HCEC 1CT (cell line): ENCODE measurements around the gene MRFAP1L1.
"Not testable (repeated sequence)": the region's sequence is repeated elsewhere in the genome, so short reads cannot be mapped to it uniquely, and the experiment has no call there.

ENCODE experiments used
- DNase-seq: peaks from one replicate; pipeline ENCODE4 v3.0.0-alpha.2; 2017

Gene MRFAP1L1

DNA sequence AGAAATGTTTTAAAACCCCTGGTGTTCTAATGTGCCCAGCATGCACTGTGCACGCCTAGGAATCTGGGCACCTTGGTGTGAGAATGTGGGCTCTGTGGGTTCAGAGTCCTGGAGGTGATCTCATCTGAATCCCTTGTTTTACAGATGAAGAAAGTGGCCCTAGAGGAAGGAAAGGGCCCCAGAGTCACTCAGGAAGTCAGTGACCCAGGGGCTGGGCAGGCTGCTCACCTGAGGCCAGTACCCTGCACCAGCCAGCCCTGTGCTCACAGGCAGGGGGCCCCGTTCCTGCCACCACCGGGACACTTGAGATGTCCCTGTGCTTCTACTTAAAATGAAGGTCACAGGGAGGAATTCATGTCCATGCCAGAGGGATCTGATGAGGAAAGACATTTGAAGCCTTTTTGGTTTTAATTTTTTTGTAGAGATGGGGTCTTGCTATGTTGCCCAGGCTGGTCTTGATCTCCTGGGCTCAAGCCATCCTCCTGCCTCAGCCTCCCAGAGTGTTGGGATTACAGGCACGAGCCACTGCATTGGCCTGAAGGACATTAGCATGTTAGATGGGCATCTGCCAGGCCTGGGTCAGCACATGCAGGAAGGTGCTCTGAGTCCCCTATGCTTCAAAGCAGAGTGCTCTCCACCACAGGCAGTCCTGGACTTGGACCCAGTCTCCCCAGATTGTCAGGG is 23.4 kb downstream of the MRFAP1L1 start:
- no peak for DNase-seq

DNA sequence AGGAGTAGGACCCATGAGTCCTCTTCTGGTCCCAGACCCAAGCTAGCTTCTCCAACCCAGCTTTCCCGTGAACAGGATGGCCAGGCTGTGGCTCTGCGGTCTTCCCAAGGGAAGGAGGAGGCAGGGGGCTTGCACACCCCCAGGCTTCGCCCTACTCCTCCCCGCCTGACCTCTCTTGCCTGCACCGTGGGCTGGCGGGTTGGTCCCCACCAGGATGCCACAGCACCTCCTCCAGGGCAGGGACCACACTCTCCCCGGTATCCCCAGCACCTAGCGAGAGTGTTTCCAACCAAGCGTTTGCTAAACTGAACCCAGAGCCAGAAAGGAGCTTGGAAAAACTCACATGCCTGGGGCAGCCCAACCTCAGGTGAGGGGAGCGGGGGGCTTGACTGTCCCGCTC is 25.0 kb downstream of the MRFAP1L1 start:
- DNase-seq, result no peak

DNA sequence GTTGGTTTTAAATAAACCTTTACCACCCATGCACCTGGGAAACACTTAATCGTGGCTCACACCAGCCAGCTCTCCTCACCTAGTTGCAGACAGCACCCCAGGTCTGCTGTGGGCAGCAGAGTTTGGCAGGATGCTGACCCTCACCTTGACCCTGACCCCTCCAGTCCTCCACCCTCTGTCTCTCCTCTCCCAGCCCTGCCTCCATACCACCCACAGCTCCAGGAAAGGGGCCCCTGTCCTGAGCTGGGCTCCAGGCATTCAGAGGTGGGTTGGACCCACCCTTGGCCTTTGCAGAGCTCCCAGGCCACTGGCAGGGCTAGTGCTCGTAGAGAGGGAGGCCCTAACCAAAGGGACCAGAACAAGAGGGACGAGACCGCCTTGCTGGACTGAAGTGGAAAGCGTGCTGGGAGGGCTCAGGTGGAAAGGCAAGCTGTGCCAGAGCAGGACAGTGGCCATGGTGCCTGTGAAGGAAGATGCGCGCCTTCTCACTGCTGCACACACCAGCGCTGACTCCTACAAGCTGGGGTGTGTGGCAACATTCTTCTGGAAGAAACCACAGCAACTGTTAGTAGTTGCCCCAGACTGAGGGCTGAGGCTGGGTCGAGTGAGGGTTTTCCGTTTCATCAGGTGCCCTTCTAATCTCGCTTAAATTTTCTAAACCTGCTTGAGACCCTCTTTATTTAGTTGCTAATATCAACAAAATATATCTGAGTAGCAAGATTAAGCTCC is 26.6 kb downstream of the MRFAP1L1 start:
- DNase-seq, result no peak

DNA sequence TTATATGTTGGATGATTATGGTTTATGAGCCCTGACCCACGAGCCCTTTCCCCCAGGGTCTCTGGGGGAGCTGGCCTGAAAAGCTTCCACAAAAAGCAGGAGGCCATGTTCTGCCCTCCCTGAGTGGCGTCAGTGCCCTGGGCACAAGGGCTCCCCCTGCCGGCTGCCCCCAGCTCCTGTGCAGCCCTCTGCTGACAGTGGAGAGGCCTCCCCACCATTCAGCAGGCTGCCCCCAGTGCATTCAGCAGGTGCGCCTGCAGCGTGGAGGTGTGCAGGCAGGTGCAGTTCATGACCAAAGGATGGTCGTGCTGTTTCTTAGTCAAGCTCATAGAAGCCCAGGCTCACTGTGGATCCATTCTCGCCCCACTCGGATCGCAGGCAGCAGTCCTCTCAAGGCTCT is 28.5 kb downstream of the MRFAP1L1 start:
- DNase-seq, result no peak

DNA sequence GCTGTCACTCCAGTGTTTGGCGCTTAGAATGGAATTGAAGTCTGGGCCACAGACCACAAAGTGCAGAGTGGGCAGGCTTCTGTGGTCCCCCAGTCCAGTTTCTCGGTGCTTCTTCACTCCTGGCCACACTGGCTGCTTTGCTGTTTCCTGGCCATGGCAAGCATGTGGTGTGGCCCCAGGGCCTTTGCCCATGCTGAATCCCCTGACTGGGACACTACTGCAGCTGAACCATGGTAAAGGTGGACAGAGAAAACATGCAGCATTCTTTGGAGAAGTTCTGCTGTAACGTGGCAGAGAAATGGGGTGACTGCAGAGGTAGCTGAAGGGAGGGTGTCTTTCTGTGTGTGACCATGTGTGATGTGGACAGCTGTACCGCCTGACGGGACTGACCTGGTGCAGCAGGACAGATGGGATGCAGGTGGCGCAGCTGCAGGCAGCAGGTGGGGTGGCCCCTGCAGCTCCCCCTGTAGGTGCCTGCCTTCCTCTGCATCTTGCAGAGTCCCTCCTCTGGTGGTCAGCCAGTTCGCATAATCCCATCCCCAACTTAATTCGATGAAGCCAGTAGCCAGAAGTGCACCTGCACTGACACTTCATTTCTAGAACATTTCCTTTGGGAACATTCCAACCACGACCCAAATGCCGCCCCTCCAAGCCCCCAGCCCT is 29.2 kb downstream of the MRFAP1L1 start:
- no peak for DNase-seq

DNA sequence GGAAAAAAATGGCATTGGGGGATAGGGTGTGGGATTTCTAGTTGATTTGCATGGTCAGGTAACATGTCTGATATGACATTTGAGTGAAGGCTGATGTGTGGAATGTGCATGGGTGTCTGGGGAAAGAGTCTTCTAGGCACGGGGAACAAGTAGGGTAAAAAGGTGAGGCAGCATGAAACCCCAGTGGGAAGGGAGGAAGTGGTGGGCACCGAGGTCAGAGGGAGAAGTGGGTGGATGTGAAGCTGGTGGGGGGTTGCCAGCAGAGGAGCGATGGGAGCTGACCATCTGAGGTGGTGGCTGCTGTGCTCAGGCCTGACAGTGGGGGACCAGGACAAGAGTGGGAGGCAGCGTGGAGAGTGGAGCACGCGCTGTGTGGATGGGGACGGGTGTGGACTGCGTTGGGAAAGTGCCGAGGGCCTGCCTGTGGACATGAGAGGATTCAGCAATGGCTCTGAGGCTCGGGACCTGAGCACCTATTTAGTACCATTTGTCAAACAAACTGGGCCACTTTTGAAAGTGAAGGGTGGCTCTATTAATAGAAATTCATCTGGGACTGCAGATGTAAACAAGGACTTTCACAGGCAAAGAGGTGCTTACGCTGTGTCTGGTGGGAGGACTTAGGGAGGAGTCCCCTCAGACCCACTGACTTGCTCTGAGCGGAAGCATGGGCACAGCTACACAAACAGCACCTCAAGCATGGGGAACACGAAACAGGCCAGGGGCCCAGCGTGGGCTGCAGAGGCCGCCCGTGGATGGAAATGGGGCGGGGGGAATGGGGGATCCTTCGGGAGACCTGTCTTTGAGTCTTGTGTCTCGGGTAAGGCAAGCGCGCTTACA is 32.7 kb downstream of the MRFAP1L1 start:
- DNase-seq, result no peak

DNA sequence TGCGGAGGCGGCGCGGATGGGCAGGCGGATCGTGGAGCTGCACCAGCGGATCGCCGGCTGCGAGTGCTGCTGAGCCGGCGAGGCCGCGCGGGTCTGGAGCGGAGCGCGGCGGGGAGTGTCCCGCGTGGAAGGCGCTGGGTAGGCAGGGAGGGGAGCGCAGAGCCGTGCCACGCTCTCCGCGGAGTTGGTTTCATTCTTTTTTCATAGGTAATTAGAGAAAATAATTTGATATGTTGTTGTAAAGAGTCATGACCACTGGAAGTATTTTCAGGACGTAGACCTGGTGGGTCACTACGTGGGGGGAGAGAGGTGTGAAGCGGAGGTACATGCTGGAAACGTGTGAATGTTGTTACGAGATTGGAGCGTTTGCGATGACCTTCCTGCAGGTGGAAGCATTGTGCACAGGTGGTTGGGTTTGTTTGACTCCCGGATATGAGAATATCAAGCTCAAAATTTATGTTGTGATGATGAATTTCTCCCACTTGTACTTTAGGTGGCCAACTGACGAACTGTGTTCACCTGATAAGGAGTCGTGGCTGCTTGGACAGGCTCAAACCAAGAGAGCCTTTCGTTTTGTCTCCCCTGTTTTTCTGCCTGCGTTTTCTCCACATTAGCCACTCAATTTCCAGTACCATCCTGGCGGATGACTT is 35.0 kb downstream of the MRFAP1L1 start:
- DNase-seq, result no peak

DNA sequence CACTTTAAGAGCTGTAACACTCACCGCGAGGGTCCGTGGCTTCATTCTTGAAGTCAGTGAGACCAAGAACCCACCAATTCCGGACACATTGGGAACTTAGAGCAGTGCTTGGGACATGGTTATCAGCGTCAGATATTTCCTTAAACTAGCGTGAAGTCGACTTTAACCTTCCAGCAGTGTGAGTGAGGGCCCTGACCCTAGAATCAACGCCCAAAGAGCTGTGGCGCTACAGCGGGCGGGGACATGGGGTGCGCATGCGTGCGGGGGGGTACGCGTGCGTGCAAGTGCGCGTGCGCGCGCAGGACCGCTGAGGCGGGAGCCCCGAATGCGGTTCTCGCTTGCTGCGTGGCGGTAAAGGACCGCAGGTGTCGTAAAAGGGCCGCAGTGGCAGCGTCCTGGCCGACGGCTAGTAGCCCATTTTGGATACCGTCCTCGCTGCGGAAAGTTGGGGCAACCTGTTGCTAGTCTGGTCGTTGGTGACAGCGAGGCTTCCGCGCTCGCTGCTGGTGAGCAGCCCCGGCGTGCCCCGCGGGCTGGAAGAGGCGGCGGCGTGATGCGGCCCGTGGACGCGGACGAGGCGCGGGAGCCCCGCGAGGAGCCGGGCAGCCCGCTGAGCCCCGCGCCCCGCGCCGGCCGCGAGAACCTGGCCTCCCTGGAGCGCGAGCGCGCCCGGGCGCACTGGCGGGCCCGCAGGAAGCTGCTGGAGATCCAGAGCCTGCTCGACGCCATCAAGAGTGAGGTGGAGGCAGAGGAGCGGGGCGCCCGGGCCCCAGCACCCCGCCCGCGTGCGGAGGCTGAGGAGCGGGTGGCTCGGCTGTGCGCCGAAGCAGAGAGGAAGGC is 35.8 kb downstream of the MRFAP1L1 start:
- DNase-seq, result peak; percentile 86

DNA sequence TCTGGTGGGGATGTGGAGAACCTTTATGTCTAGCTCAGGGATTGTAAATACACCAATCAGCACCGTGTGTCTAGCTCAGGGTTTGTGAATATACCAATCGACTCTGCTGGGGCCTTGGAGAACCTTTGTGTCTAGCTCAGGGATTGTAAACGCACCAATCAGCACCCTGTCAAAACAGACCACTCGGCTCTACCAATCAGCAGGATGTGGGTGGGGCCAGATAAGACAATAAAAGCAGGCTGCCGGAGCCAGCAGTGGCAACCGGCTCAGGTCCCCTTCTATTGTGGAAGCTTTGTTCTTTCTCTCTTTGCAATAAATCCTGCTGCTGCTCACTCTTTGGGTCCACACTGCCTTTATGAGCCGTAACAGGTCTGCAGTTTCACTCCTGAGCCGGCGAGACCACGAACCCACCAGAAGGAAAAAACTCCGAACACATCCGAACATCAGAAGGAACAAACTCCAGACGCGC is 36.4 kb downstream of the MRFAP1L1 start:
- DNase-seq, result not testable (repeated sequence)

DNA sequence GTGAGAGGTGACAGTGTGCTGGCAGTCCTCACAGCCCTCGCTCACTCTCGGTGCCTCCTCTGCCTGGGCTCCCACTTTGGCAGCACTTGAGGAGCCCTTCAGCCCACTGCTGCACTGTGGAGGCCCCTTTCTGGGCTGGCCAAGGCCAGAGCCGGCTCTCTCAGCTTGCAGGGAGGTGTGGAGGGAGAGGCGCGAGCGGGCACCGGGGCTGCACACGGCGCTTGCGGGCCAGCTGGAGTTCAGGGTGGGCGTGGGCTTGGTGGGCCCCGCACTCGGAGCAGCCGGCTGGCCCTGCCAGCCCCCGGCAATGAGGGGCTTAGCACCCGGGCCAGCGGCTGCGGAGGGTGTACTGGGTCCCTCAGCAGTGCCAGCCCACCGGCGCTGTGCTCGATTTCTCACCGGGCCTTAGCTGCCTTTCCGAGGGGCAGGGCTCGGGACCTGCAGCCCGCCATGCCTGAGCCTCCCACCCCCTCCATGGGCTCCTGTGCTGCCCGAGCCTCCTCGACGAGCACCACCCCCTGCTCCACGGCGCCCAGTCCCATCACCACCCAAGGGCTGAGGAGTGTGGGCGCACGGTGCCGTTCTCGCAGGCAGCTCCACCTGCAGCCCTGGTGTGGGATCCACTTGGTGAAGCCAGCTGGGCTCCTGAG is 37.0 kb downstream of the MRFAP1L1 start:
- not testable (repeated sequence) for DNase-seq

DNA sequence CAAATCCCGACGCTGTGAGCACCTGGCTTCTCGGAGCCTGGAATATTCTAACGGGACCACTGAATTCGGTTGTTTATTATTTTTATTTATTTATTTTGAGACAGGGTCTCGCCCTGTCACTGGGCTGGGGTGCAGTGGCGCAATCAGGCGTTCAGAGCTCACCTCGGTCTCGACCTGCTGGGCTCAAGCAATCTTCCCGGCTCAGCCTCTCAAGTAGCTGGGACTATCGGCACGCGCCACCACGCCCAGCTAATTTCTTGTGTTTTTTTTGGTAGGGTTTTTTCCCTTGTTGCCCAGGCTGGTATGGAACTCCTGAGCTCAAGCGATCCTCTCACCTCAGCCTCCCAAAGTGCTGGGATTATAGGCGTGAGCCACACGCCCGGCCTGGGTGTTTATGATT is 37.5 kb downstream of the MRFAP1L1 start:
- DNase-seq, result no peak

DNA sequence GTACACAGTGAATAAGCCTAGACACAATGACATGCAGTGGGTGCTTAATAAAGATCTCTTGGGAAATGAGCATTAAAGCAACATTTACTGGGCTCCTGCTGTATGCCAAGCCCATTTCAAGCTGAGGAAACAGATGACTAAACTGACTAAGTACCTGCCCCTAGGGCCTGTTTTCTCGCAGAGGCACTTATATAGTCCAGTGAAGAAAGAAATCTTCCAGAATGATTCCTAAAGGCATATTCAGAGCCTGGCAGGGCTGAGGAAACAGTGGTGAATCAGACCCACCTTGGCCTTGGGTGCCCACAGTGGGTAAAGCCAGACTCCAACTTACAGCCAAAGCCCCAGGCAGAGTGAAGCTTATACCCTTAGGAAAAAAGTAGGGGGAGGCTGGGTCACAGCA is 38.0 kb downstream of the MRFAP1L1 start:
- no peak for DNase-seq

DNA sequence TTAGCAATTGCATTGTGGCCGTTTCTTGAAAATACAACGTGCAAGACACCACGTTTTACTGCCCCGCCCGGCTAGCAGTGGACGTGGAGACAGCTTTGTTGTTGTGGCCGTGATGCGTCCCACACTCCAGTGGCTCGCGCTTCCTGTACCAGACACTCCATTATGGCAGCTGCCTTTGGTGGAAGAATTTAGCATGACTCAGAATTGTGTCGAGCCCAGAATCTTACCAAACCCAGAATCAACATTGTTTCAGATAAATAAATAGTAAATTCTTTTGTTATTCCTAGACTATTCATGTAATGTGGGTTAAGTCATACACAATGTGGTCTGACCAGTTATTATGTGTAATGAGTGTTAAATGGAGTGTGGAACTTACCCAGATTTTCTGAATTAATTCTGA is 41.3 kb downstream of the MRFAP1L1 start:
- DNase-seq, result peak; percentile 41

DNA sequence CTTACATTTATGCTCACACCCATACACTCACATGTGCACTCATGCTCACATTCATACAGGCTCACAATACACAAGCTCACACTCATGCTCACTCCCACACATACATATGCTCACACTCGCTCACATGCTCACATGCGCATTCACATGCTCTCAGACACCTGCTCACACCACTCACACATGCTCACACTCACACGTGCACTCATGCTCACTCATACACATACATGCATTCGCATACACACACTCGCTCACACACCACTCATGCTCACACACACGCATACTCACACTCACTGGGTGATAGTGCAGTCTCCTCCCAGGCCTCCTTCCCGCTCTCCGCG is 44.4 kb downstream of the MRFAP1L1 start:
- DNase-seq, result no peak

DNA sequence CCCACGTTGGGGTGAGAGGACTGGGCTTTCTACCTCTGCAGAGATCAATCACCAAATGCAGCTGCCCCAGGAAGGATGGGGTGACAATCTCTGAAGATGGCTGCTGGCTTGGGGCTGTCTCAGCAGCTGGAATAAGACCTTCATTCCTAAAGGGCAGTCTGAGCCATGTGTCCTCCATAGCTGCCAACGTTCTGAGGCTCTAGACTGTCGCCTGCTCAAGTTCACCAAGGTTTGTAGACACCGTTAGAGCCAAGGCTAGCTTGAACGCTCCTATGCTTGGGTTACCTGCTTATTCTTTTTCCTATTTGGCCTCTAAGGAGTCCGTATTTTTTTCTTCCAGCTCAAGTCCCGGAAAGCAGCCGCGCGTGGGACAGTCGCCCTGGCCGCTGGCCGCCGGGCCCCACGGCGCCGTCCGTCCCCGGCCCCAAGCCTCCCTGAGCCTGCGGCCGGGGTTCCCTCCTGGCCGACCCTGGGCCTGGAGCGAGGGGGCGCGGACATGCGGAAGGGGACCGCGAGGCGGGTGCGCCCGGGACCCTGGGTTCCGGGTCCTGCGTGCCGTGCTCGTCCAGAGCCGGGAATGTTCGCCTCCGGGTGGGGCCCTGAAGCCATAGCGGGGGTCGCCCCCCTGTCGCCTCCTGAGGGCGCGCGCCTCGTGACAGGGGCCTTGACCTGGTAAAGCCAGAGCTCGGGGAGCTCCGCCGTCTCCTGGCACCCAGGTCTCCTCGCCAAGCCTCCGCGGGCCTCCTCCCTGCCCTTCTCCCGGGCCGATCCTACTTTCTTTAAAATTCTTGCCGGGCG is 45.9 kb downstream of the MRFAP1L1 start:
- DNase-seq, result no peak

DNA sequence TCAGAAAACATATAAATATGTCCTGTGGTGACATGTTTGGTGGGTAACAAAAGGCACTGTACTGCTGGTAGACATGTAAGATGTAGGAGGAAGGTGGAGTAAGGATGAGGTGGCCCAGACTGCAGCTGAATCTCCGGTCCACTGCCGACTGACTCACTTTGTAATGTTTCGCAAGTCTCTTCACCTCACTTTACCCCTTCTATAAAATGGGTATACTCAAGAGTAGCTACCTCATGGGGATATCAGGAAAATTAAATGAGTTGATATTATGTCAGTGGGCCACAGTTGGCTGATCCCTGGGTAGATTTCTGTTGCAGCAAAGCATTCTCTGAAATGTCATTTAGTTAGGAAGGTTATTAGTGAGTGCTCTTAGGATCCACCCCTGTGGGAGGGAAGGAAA is 47.1 kb downstream of the MRFAP1L1 start:
- no peak for DNase-seq

DNA sequence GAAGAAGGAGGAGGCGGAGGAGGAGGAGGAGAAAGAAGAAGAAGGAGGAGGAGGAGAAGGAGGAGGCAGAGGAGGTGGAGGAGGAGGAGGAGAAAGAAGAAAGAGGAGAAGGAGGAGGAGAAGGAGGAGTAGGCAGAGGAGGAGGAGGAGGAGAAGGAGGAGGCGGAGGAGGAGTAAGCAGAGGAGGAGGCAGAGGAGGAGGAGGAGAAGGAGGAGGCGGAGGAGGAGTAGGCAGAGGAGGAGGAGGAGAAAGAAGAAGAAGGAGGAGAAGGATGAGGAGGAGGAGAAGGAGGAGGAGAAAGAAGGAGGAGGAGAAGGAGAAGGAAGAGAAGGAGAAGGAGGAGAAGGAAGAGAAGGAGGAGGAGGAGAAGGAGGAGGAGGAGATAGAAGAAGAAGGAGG is 49.2 kb downstream of the MRFAP1L1 start:
- DNase-seq, result no peak

DNA sequence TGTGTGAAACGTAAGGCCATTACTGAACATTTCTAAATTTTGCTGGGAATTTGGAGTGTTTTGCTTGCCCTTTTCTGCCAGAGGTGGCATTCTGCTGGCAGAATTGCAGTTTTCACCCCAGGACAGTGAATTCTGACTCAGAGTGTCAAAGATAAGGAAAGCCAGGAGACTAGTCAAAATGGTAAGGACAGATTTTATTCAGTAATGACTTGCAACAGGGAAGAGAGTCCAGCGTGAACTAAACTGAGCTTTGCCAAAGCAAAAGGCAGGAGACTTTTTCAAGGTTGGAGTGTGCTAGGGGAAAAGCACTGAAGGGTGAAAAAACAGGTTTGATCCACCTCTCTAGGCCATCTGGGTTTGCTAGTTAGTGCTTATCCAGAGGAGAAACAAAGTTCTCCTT is 49.8 kb downstream of the MRFAP1L1 start:
- DNase-seq, result no peak

DNA sequence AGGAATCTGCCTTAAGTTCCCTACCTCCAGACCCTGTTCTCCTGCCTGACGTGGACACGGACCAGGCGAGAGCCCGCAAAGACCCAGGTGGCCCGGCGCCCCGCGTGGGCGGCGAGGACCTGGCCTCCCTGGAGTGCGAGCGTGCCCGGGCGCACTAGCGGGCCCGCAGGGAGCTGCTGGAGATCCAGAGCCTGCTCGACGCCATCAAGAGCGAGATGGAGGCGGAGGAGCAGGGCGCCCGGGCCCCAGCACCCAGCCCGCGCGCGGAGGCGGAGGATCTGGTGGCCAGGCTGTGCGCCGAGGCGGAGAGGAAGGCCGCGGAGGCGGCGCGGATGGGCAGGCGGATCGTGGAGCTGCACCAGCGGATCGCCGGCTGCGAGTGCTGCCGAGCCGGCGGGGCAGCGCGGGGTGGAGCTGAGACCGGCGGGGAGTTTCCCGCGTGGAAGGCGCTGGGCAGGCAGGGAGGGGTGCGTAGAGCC is 51.0 kb downstream of the MRFAP1L1 start:
- no peak for DNase-seq

DNA sequence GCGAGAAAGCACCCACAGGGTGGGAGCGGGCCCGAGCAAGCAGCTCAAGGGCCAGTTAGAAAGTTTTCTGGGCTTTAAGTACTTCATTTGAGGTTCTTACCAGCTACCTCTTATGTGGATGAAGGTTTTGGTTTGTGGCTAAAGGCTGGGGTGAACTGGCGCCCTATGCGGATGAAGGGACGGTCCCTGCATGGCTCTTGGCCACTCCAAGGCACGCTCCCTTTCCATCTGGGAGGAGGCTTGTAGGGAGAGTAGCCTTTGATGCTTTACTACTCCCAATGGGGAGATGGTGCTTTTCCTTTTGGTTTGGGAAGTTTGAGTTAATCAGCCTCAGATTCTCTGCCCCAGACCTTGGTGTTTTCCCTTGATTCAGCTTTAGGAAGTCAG is 51.5 kb downstream of the MRFAP1L1 start:
- no peak for DNase-seq
